ENCODE data around the gene PKP3. TPM values are rescaled to one million over a fixed set of nuclear protein-coding genes. Genes with fewer than 3 reads are reported as not detected.
"Not testable (repeated sequence)": the region's sequence is repeated elsewhere in the genome, so short reads cannot be mapped to it uniquely, and the experiment has no call there.

PKP3 gene
- total RNA-seq, 1 donor = 5.6 TPM

DNA sequence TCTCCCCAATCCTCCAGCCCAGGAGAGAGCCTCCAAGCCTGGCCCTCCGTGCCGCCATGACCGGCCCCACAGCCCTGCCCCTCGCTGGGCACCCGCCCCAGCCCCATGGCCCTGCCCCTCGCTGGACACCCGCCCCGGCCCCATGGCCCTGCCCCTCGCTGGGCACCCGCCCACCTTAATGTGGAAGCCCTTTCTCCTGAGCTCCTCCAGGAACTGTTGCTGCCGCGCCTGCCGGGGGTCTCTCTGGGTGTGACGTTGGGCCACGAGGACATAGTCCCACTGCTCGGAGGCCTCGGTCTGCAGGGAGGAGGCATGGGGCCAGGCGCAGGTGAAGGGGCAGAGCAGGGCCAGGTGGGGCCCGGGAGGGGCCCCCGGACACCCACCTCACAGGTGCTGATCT lies 39.6 kb downstream of the PKP3 start:
- TF ChIP-seq, protein P1, sequence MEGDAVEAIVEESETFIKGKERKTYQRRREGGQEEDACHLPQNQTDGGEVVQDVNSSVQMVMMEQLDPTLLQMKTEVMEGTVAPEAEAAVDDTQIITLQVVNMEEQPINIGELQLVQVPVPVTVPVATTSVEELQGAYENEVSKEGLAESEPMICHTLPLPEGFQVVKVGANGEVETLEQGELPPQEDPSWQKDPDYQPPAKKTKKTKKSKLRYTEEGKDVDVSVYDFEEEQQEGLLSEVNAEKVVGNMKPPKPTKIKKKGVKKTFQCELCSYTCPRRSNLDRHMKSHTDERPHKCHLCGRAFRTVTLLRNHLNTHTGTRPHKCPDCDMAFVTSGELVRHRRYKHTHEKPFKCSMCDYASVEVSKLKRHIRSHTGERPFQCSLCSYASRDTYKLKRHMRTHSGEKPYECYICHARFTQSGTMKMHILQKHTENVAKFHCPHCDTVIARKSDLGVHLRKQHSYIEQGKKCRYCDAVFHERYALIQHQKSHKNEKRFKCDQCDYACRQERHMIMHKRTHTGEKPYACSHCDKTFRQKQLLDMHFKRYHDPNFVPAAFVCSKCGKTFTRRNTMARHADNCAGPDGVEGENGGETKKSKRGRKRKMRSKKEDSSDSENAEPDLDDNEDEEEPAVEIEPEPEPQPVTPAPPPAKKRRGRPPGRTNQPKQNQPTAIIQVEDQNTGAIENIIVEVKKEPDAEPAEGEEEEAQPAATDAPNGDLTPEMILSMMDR (IDR thresholded peaks at IDR 0.05; ENCODE audit: insufficient read depth, low read length) = no peak
- no peak overlapping the region for H3K4me3 ChIP-seq (ENCODE audit: low read depth, low read length)
- no peak for DNase-seq (ENCODE audit: low read depth)

DNA sequence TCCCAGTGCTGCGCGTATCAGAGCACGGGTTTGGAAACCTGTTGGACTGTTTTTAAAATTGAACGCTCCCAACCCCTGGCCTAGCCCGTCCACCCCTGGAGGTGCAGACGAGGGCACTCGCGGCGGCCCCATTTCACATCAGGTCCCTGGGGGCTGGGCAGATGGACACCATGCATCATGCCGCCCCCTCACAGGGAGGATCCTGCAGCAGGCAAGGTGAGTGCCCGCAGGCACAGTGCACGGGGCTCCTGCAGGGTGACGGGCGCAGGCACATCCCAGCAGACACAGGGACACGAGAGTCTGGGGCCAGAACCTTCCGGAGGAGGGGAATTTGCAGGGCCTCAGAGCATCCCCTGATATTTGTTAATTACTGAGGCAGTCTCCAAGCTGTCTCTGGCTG lies 40.5 kb downstream of the PKP3 start:
- DNase-seq (ENCODE audit: low read depth) = no peak
- TF ChIP-seq, protein P1 (IDR thresholded peaks at IDR 0.05; ENCODE audit: insufficient read depth, low read length) = no peak
- no peak overlapping the region for H3K4me3 ChIP-seq (ENCODE audit: low read depth, low read length)

DNA sequence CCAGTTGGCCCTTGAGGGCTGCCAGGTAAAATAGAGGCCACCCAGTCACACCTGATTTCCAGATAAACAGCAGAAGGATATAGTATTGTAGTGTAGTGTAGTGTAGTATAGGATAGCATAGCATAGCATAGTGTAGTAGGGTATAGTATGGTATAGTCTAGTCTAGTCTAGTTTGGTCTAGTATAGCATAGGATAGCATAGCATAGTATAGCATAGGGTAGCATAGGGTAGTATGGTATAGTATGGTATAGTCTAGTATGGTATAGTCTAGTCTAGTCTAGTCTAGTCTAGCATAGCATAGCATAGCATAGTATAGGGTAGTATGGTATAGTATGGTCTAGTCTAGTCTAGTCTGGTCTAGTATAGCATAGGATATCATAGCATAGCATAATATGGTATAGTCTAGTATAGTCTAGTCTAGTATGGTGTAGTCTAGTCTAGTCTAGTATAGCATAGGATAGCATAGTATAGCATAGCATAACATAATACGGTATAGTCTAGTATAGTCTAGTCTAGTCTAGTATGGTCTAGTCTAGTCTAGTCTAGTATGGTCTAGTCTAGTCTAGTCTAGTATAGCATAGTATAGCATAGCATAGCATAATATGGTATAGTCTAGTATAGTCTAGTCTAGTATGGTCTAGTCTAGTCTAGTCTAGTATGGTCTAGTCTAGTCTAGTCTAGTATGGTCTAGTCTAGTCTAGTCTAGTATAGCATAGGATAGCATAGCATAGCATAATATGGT lies 41.2 kb downstream of the PKP3 start:
- DNase-seq (ENCODE audit: low read depth); H3K4me3 ChIP-seq (ENCODE audit: low read depth, low read length): not testable (repeated sequence)

DNA sequence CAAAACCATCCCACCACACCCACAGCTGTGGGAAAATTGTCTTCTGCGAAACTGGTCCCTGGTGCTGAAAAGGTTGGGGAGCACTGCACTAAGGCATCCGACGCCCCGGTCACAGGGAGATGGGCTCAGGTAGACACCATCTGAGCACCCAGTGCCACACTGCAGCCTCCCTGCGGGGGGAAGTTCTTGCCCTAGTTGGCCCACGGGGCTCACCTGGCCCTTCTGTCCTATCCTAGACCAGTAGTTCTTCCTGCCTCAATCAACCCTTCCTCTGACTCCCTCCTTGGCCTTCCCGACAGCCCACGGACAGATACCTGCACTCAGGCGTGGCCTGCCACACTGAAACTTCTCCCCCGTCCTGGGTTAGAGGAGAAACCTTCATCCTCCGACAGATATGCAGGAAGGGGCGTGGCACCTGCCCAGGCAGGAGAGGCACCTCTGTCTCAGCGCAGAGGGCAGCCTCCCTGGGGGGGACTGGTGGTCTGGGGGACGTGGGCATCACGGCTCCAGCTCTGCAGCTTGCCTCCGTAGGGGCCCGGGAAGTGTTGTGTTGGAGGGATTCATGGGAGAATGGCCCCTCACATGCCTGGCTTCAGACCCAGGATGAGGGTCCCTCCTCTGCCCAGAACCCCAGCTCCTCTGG lies 43.3 kb downstream of the PKP3 start:
- TF ChIP-seq, protein P1 (IDR thresholded peaks at IDR 0.05; ENCODE audit: insufficient read depth, low read length) = no peak
- no peak for DNase-seq (ENCODE audit: low read depth)
- H3K4me3 ChIP-seq (ENCODE audit: low read depth, low read length) = no peak overlapping the region

DNA sequence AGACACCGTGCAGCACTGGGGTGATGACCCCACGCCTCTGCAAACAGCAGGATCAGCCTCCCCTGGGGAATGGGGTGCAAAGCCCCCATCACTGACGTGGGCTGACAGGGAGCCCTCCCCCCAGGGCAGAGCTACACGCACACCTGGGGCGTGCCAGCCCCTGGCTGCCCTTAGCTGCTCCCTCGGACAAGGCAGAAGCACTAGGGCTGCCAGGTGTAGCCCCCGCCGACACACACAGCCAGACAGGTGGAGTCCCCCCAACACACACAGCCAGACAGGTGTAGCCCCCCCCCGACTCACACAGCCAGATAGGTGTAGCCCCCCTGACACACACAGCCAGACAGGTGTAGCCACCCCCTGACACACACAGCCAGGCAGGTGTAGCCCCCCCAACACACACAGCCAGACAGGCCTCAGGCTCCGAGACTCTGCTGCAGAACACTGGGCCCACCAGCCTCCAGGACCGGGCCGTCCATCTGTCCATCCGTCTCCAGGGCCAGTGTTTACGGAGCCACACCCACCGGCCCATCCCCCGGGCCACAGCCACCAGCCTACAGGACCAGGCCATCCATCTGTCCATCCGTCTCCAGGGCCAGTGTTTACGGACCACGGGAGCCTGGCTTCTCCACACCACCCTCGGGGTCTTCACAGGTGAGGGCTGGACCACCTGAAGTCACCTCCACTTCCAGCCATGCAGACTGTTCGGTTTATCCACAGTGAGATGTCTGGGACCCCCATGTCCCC lies 44.3 kb downstream of the PKP3 start:
- TF ChIP-seq, protein P1 (IDR thresholded peaks at IDR 0.05; ENCODE audit: insufficient read depth, low read length) = no peak
- no peak for DNase-seq (ENCODE audit: low read depth)
- no peak overlapping the region for H3K4me3 ChIP-seq (ENCODE audit: low read depth, low read length)

DNA sequence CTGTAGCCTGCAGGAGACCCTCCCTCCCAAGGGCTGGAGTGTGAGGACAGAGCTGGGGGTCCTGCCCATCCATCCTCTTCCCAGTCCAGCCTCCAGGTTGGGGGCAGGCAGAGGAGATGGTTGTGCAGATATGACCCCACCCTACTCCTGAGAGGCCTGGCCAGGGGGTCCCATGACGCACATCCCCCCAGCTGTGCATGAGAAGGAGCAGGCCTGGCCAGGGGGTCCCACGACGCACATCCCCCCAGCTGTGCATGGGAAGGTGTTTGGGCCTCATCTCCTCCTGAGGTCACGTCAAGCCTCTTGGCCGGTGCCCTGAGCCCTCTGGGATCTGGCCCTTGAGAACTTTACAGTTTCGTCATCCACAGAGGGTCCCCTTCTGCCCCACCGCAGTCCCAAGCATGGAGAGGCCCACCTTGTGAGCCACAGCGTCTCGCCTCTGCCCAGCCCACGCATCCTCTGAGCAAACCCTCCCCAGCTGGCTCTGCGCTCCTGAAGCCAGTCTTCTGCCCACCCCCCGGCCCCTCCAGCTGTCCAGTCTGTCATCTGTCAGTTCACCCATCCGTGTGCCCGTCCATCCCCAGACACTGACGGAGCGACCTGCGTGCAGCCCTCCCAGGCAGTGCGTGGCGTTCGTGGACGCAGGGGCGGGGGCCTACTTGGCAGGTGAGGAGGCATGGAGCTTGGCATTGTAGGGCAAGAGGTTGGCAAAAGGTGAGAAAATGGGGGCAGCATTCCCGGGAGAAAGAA lies 45.5 kb downstream of the PKP3 start:
- H3K4me3 ChIP-seq (ENCODE audit: low read depth, low read length) = no peak overlapping the region
- TF ChIP-seq, protein P1 (IDR thresholded peaks at IDR 0.05; ENCODE audit: insufficient read depth, low read length) = no peak
- no peak for DNase-seq (ENCODE audit: low read depth)
